Measurements from ENCODE around the gene CDH4. TPM values are rescaled to one million over a fixed set of nuclear protein-coding genes. Genes with fewer than 3 reads are reported as not detected.

Gene CDH4
- total and polyA plus RNA-seq, 2 of the 13 experiments (the other 11 are each of a cell fraction or from before 2014, with no cell fraction given), result not detected

- Histone ChIP-seq H3K4me2 (ENCODE audit: low read depth, low read length) (no peak overlapping the region), H4K20me1 (ENCODE audit: insufficient read depth, low read length) (no peaks in the 10 kb centered on the region; the same call in 1 of the 2 replicates), H3K79me2 (ENCODE audit: insufficient read depth, low read length) (no peaks in the 10 kb centered on the region), H3K36me3 (replicated peaks in 1 of 2; ENCODE audit: control insufficient read depth in 1 of 2, insufficient read depth in 2 of 2, low read length in 2 of 2) (no peaks in the 10 kb centered on the region), H2AFZ (ENCODE audit: low read length) (no peak overlapping the region), H3K9me3 (ENCODE audit: low read length) (no peaks in the 10 kb centered on the region), H3K4me1 (ENCODE audit: insufficient read depth, low read length) (no peaks in the 10 kb centered on the region), H3K27me3 (ENCODE audit: control insufficient read depth in 1 of 2, insufficient read depth in 2 of 2, low read length in 2 of 2) (peaks cover 0 to 10% of the 10 kb centered on the region in 2 experiments; a peak in 2 of 5 replicates), H3K27ac (ENCODE audit: extremely low read length, insufficient read depth, low read length) (no peak overlapping the region), H3K9ac (ENCODE audit: insufficient read depth, low read depth, low read length) (no peak overlapping the region), H3K4me3 (replicated peaks in 1 of 3; ENCODE audit: insufficient read depth in 1 of 3, low read depth in 2 of 3, low read length in 3 of 3) (no peak overlapping the region)
- intact Hi-C loops (cut with micrococcal nuclease; ENCODE audit: unreplicated experiment), result no loop called here
- ATAC-seq (no peak), FAIRE-seq (no peak), DNase-seq (ENCODE audit: low spot score) (no peak)
- ChIA-PET POLR2A (no interaction called here), CTCF (ENCODE audit: low intra/inter-chr PET ratio, low total read pairs) (no interaction called here)
- in situ Hi-C loops (cut with HindIII; ENCODE audit: extremely low pct_ligation_motif_present, low pct_unique_long_range_greater_than_20kb), result no loop called here
- TF ChIP-seq YEATS2 (CRISPR knock-in tag; IDR thresholded peaks at IDR 0.05; ENCODE audit: borderline replicate concordance) (no peak), MIER3 (CRISPR knock-in tag; IDR thresholded peaks at IDR 0.05; ENCODE audit: borderline replicate concordance) (no peak), ZBTB10 (CRISPR knock-in tag; IDR thresholded peaks at IDR 0.05; ENCODE audit: borderline replicate concordance) (no peak), RFX5 (IDR thresholded peaks at IDR 0.05; ENCODE audit: low read depth, low read length) (no peak), CHD2 (IDR thresholded peaks at IDR 0.05; ENCODE audit: low read depth, low read length) (no peak), ZNF549 (CRISPR knock-in tag; IDR thresholded peaks at IDR 0.05) (no peak), ZNF432 (CRISPR knock-in tag; IDR thresholded peaks at IDR 0.05; ENCODE audit: borderline replicate concordance) (no peak), CHD4 (IDR thresholded peaks at IDR 0.05; ENCODE audit: borderline replicate concordance, low read length) (no peak), KLF12 (CRISPR knock-in tag; IDR thresholded peaks at IDR 0.05; ENCODE audit: borderline replicate concordance) (no peak), ESRRA (CRISPR knock-in tag; IDR thresholded peaks at IDR 0.05; ENCODE audit: low read depth) (no peak), ZNF512 (CRISPR knock-in tag; IDR thresholded peaks at IDR 0.05) (no peak), ZNF761 (CRISPR knock-in tag; conservative IDR thresholded peaks at IDR 0.05) (no peak), MYPOP (CRISPR knock-in tag; IDR thresholded peaks at IDR 0.05) (no peak), SNAPC4 (CRISPR knock-in tag; IDR thresholded peaks at IDR 0.05) (no peak), ZNF644 (CRISPR knock-in tag; IDR thresholded peaks at IDR 0.05; ENCODE audit: low read depth) (no peak)
- BruUV-seq (replicated peaks), result no TSS peak
- WGBS (ENCODE audit: low lambda C conversion rate), result 63% methylated on average over 14 of the region's 14 CpGs
Observed at GRCh38 chr20:61405007-61405406, 152.9 kb downstream of the CDH4 start.

Measured in HepG2 (cell line).